ENCODE measurements around the gene CAT.

The CAT gene

GRCh38 chr11:34408580-34409172 is 30.1 kb upstream of the CAT start:
- no peak for TF ChIP-seq CTCF (IDR thresholded peaks at IDR 0.05; ENCODE audit: insufficient read depth, low read length, poor library complexity, severe bottlenecking)
- Histone ChIP-seq H3K4me3 (replicated peaks; ENCODE audit: low read depth, low read length) (no peak overlapping the region), H3K27me3 (replicated peaks; ENCODE audit: control insufficient read depth, insufficient read depth, low read length) (no peaks in the 10 kb centered on the region), H3K36me3 (ENCODE audit: control insufficient read depth, insufficient read depth, low read length) (no peaks in the 10 kb centered on the region)
- no peak for DNase-seq (ENCODE audit: extremely low read depth, insufficient read length)

GRCh38 chr11:34411111-34411510 is 27.6 kb upstream of the CAT start:
- Histone ChIP-seq H3K36me3 (ENCODE audit: control insufficient read depth, insufficient read depth, low read length) (no peaks in the 10 kb centered on the region), H3K4me3 (replicated peaks; ENCODE audit: low read depth, low read length) (no peak overlapping the region), H3K27me3 (replicated peaks; ENCODE audit: control insufficient read depth, insufficient read depth, low read length) (no peaks in the 10 kb centered on the region)
- DNase-seq (ENCODE audit: extremely low read depth, insufficient read length) = no peak
- no peak for TF ChIP-seq CTCF (IDR thresholded peaks at IDR 0.05; ENCODE audit: insufficient read depth, low read length, poor library complexity, severe bottlenecking)

- Histone ChIP-seq H3K36me3 (ENCODE audit: control insufficient read depth, insufficient read depth, low read length) (no peaks in the 10 kb centered on the region), H3K27me3 (replicated peaks; ENCODE audit: control insufficient read depth, insufficient read depth, low read length) (no peaks in the 10 kb centered on the region), H3K4me3 (replicated peaks; ENCODE audit: low read depth, low read length) (no peak overlapping the region)
- DNase-seq (ENCODE audit: extremely low read depth, insufficient read length) = no peak
- no peak for TF ChIP-seq CTCF (IDR thresholded peaks at IDR 0.05; ENCODE audit: insufficient read depth, low read length, poor library complexity, severe bottlenecking)
Observed at GRCh38 chr11:34411791-34412190, 26.9 kb upstream of the CAT start.

- no peak for TF ChIP-seq CTCF (IDR thresholded peaks at IDR 0.05; ENCODE audit: insufficient read depth, low read length, poor library complexity, severe bottlenecking)
Observed at GRCh38 chr11:34413263-34413662, 25.5 kb upstream of the CAT start.

GRCh38 chr11:34415538-34415937 is 23.2 kb upstream of the CAT start:
- no peak overlapping the region for H3K4me3 ChIP-seq (replicated peaks; ENCODE audit: low read depth, low read length)
- no peaks in the 10 kb centered on the region; the same call in 1 of the 2 replicates for H3K27me3 ChIP-seq (replicated peaks; ENCODE audit: control insufficient read depth, insufficient read depth, low read length)
- TF ChIP-seq CTCF (IDR thresholded peaks at IDR 0.05; ENCODE audit: insufficient read depth, low read length, poor library complexity, severe bottlenecking) = no peak
- H3K36me3 ChIP-seq (ENCODE audit: control insufficient read depth, insufficient read depth, low read length) = no peaks in the 10 kb centered on the region
- no peak for DNase-seq (ENCODE audit: extremely low read depth, insufficient read length)

More at GRCh38 chr11:34413263-34413662, 25.5 kb upstream of the CAT start:
- Histone ChIP-seq H3K36me3 (ENCODE audit: control insufficient read depth, insufficient read depth, low read length) (no peaks in the 10 kb centered on the region), H3K27me3 (replicated peaks; ENCODE audit: control insufficient read depth, insufficient read depth, low read length) (no peaks in the 10 kb centered on the region; the same call in 1 of the 2 replicates), H3K4me3 (replicated peaks; ENCODE audit: low read depth, low read length) (no peak overlapping the region)
- DNase-seq (ENCODE audit: extremely low read depth, insufficient read length) = no peak

GRCh38 chr11:34416088-34416487 is 22.6 kb upstream of the CAT start:
- DNase-seq (ENCODE audit: extremely low read depth, insufficient read length) = no peak
- no peak overlapping the region for H3K4me3 ChIP-seq (replicated peaks; ENCODE audit: low read depth, low read length)
- TF ChIP-seq CTCF (IDR thresholded peaks at IDR 0.05; ENCODE audit: insufficient read depth, low read length, poor library complexity, severe bottlenecking) = no peak
- H3K27me3 ChIP-seq (replicated peaks; ENCODE audit: control insufficient read depth, insufficient read depth, low read length) = no peaks in the 10 kb centered on the region; the same call in 1 of the 2 replicates
- no peaks in the 10 kb centered on the region for H3K36me3 ChIP-seq (ENCODE audit: control insufficient read depth, insufficient read depth, low read length)

Data from GM06990 (cell line).